22Rv1 (cell line): ENCODE data around the gene PWWP3B.
"Not testable (repeated sequence)": the region's sequence is repeated elsewhere in the genome, so short reads cannot be mapped to it uniquely, and the experiment has no call there.

ENCODE experiments used
- H3K27ac ChIP-seq: fragments of 450-650 bp; 2 replicates; pipeline ENCODE4 v1.5.1; 2017
- CTCF ChIP-seq: fragments of 450-650 bp; IDR thresholded peaks from 2 replicates; pipeline ENCODE4 v1.5.1; 2017; ENCODE audit warnings: mild to moderate bottlenecking
- ZFX ChIP-seq: fragments of 450-650 bp; IDR thresholded peaks from 2 replicates; pipeline ENCODE4 v1.6.1; 2017; ENCODE audit warnings: antibody characterized with exemption, borderline replicate concordance

Gene PWWP3B

GRCh38 chrX:106177106-106177981, 9.2 kb downstream of the PWWP3B start:
- TF ChIP-seq CTCF, result no peak
- no peak overlapping the region for H3K27ac ChIP-seq

- no peak overlapping the region for H3K27ac ChIP-seq
Observed at GRCh38 chrX:106177982-106178321, 9.8 kb downstream of the PWWP3B start.

GRCh38 chrX:106178826-106179225, 10.7 kb downstream of the PWWP3B start:
- no peak overlapping the region for H3K27ac ChIP-seq
- TF ChIP-seq CTCF (no peak), ZFX (no peak)

More at GRCh38 chrX:106177982-106178321, 9.8 kb downstream of the PWWP3B start:
- TF ChIP-seq CTCF (no peak), ZFX (no peak)

- H3K27ac ChIP-seq, result not testable (repeated sequence)
Observed at GRCh38 chrX:106183685-106184084, 15.6 kb downstream of the PWWP3B start.

GRCh38 chrX:106201502-106202178, 33.5 kb downstream of the PWWP3B start:
- TF ChIP-seq ZFX, result no peak
- no peak for TF ChIP-seq CTCF
- H3K27ac ChIP-seq, result no peak overlapping the region

GRCh38 chrX:106203315-106203714, 35.2 kb downstream of the PWWP3B start:
- H3K27ac ChIP-seq, result no peak overlapping the region
- TF ChIP-seq ZFX (no peak), CTCF (no peak)

- no peak for TF ChIP-seq ZFX
- TF ChIP-seq CTCF, result no peak
- no peak overlapping the region for H3K27ac ChIP-seq
Observed at GRCh38 chrX:106208154-106208553, 40.0 kb downstream of the PWWP3B start.
